Measurements from ENCODE around the gene DNAH3.
"Not testable (repeated sequence)": the region's sequence is repeated elsewhere in the genome, so short reads cannot be mapped to it uniquely, and the experiment has no call there.

Gene DNAH3

GRCh38 chr16:20949660-20950059 lies 201.0 kb downstream of the DNAH3 start:
- H3K4me2 ChIP-seq (ENCODE audit: low read length) = no peak overlapping the region
- H3K27ac ChIP-seq (ENCODE audit: low read length) = no peak overlapping the region
- TF ChIP-seq EZH2phosphoT487 (IDR thresholded peaks at IDR 0.05; ENCODE audit: low read depth) = no peak
- no peak for TF ChIP-seq CTCF (IDR thresholded peaks at IDR 0.05; ENCODE audit: low read depth, low read length)
- no peaks in the 10 kb centered on the region for H4K20me1 ChIP-seq (ENCODE audit: insufficient read depth, low read length)
- H3K4me1 ChIP-seq (ENCODE audit: low read length) = peaks cover 4% of the 10 kb centered on the region; the same call in 1 of the 2 replicates
- H3K9me3 ChIP-seq (ENCODE audit: insufficient read depth, low read length) = no peaks in the 10 kb centered on the region
- H3K27me3 ChIP-seq (ENCODE audit: low read depth, low read length) = peaks cover 7% of the 10 kb centered on the region
- no peak overlapping the region for H3K9ac ChIP-seq (ENCODE audit: low read length)
- no peaks in the 10 kb centered on the region for H3K36me3 ChIP-seq (replicated peaks; ENCODE audit: low read depth, low read length)
- H2AFZ ChIP-seq (ENCODE audit: low read depth, low read length) = no peak overlapping the region
- H3K4me3 ChIP-seq (ENCODE audit: low read length) = no peak overlapping the region
- H3K79me2 ChIP-seq (ENCODE audit: low read length) = no peaks in the 10 kb centered on the region

- Histone ChIP-seq H2AFZ (ENCODE audit: low read depth, low read length) (no peak overlapping the region), H3K4me1 (ENCODE audit: low read length) (peaks cover 2% of the 10 kb centered on the region; the same call in 1 of the 2 replicates)
These were observed 202.2 kb downstream of the DNAH3 start for GRCh38 chr16:20948444-20948843.

GRCh38 chr16:20946015-20946629 lies 204.5 kb downstream of the DNAH3 start:
- no peak overlapping the region for H3K4me2 ChIP-seq (ENCODE audit: low read length)
- H3K9ac ChIP-seq (ENCODE audit: low read length) = no peak overlapping the region
- H3K9me3 ChIP-seq (ENCODE audit: insufficient read depth, low read length) = no peaks in the 10 kb centered on the region
- TF ChIP-seq EZH2phosphoT487 (IDR thresholded peaks at IDR 0.05; ENCODE audit: low read depth) (no peak), CTCF (IDR thresholded peaks at IDR 0.05; ENCODE audit: low read depth, low read length) (no peak)
- peaks cover 2% of the 10 kb centered on the region; the same call in 1 of the 2 replicates for H3K4me1 ChIP-seq (ENCODE audit: low read length)
- H3K27me3 ChIP-seq (ENCODE audit: low read depth, low read length) = peaks cover 3% of the 10 kb centered on the region
- H3K4me3 ChIP-seq (ENCODE audit: low read length) = no peak overlapping the region
- no peaks in the 10 kb centered on the region for H3K36me3 ChIP-seq (replicated peaks; ENCODE audit: low read depth, low read length)
- no peak overlapping the region for H2AFZ ChIP-seq (ENCODE audit: low read depth, low read length)
- no peaks in the 10 kb centered on the region for H4K20me1 ChIP-seq (ENCODE audit: insufficient read depth, low read length)
- no peaks in the 10 kb centered on the region for H3K79me2 ChIP-seq (ENCODE audit: low read length)
- no peak overlapping the region for H3K27ac ChIP-seq (ENCODE audit: low read length)

More at GRCh38 chr16:20948444-20948843, 202.2 kb downstream of the DNAH3 start:
- peaks cover 7% of the 10 kb centered on the region for H3K27me3 ChIP-seq (ENCODE audit: low read depth, low read length)
- TF ChIP-seq EZH2phosphoT487 (IDR thresholded peaks at IDR 0.05; ENCODE audit: low read depth) (no peak), CTCF (IDR thresholded peaks at IDR 0.05; ENCODE audit: low read depth, low read length) (no peak)
- H3K4me3 ChIP-seq (ENCODE audit: low read length) = no peak overlapping the region
- no peak overlapping the region for H3K9ac ChIP-seq (ENCODE audit: low read length)
- no peaks in the 10 kb centered on the region for H3K79me2 ChIP-seq (ENCODE audit: low read length)
- no peaks in the 10 kb centered on the region for H4K20me1 ChIP-seq (ENCODE audit: insufficient read depth, low read length)
- no peak overlapping the region for H3K4me2 ChIP-seq (ENCODE audit: low read length)
- no peaks in the 10 kb centered on the region for H3K36me3 ChIP-seq (replicated peaks; ENCODE audit: low read depth, low read length)
- H3K27ac ChIP-seq (ENCODE audit: low read length) = no peak overlapping the region
- no peaks in the 10 kb centered on the region for H3K9me3 ChIP-seq (ENCODE audit: insufficient read depth, low read length)

- H2AFZ ChIP-seq (ENCODE audit: low read depth, low read length); H3K79me2 ChIP-seq (ENCODE audit: low read length); H3K36me3 ChIP-seq (replicated peaks; ENCODE audit: low read depth, low read length); H3K4me2 ChIP-seq (ENCODE audit: low read length); H3K4me1 ChIP-seq (ENCODE audit: low read length); H3K27me3 ChIP-seq (ENCODE audit: low read depth, low read length); H4K20me1 ChIP-seq (ENCODE audit: insufficient read depth, low read length); H3K4me3 ChIP-seq (ENCODE audit: low read length); H3K27ac ChIP-seq (ENCODE audit: low read length); H3K9me3 ChIP-seq (ENCODE audit: insufficient read depth, low read length); H3K9ac ChIP-seq (ENCODE audit: low read length): not testable (repeated sequence)
These were observed 205.1 kb downstream of the DNAH3 start for GRCh38 chr16:20945575-20945875.
